Large intestine (tissue), 3 donors: Measurements from ENCODE around the gene CCSER2. TPM values are rescaled to one million over a fixed set of nuclear protein-coding genes. Genes with fewer than 3 reads are reported as not detected.
"Not testable (repeated sequence)": the region's sequence is repeated elsewhere in the genome, so short reads cannot be mapped to it uniquely, and the experiment has no call there.

Experiments
- DNase-seq, 2 donors: peaks; one replicate each; pipeline versions ENCODE4 v3.0.0 to v3.0.0-alpha.2; 2013
- H3K27ac ChIP-seq: one replicate; pipeline ENCODE4 v1.5.1; 2013; ENCODE audit warnings: low read length
- H3K27me3 ChIP-seq: 2 replicates; pipeline ENCODE4 v1.6.1; 2013; ENCODE audit warnings: low read length; ENCODE audit not compliant: control insufficient read depth, insufficient read depth
- H3K36me3 ChIP-seq: 2 replicates; pipeline ENCODE4 v1.6.1; 2013; ENCODE audit warnings: low read length; ENCODE audit not compliant: control insufficient read depth, insufficient read depth
- H3K4me1 ChIP-seq: one replicate; pipeline ENCODE4 v1.6.1; 2013; ENCODE audit warnings: low read length; ENCODE audit not compliant: control insufficient read depth, insufficient read depth
- H3K4me3 ChIP-seq: one replicate; pipeline ENCODE4 v1.5.1; 2013; ENCODE audit warnings: low read length
- H3K9me3 ChIP-seq: one replicate; pipeline ENCODE4 v1.6.1; 2013; ENCODE audit warnings: mild to moderate bottlenecking, low read depth, low read length, moderate library complexity; ENCODE audit not compliant: control insufficient read depth
- WGBS: methylation state at CpG from one replicate; pipeline ENCODE4 v1.1.5; 2013; ENCODE audit warnings: low lambda C conversion rate; ENCODE audit not compliant: insufficient coverage; 5-methylcytosine and 5-hydroxymethylcytosine counted together
- polyA plus RNA-seq: library from polyadenylated mRNA; unstranded; fragments of 120-200 nt; gene quantifications from one replicate; pipeline ENCODE4 v1.2.1, GENCODE V29; 2013

CCSER2 gene
- polyA plus RNA-seq, 1 donor = 16.9 TPM

- WGBS = no CpG with 5 or more reads among the region's 2 CpGs
- no peak for DNase-seq
Observed at GRCh38 chr10:84407388-84408049, 79.1 kb downstream of the CCSER2 start.

GRCh38 chr10:84412482-84412881, 84.1 kb downstream of the CCSER2 start:
- peaks cover 18% of the 10 kb centered on the region for H3K9me3 ChIP-seq
- no peaks in the 10 kb centered on the region for H3K27me3 ChIP-seq
- no peak overlapping the region for H3K27ac ChIP-seq
- 93% methylated on average over 2 of the region's 2 CpGs for WGBS
- H3K4me3 ChIP-seq = no peak overlapping the region
- no peaks in the 10 kb centered on the region for H3K4me1 ChIP-seq
- DNase-seq = no peak
- H3K36me3 ChIP-seq = peaks cover 5% of the 10 kb centered on the region

More at GRCh38 chr10:84407388-84408049, 79.1 kb downstream of the CCSER2 start:
- Histone ChIP-seq H3K27ac (no peak overlapping the region), H3K4me3 (no peak overlapping the region), H3K4me1 (no peaks in the 10 kb centered on the region), H3K27me3 (no peaks in the 10 kb centered on the region), H3K9me3 (peaks cover 3% of the 10 kb centered on the region), H3K36me3 (no peaks in the 10 kb centered on the region)

GRCh38 chr10:84414110-84414509, 85.7 kb downstream of the CCSER2 start:
- not testable (repeated sequence) for H3K4me3 ChIP-seq, H3K4me1 ChIP-seq, H3K27ac ChIP-seq, DNase-seq, H3K36me3 ChIP-seq, H3K27me3 ChIP-seq
- peaks cover 18% of the 10 kb centered on the region for H3K9me3 ChIP-seq
- 100% methylated on average over 1 of the region's 2 CpGs for WGBS

GRCh38 chr10:84415539-84416244, 87.3 kb downstream of the CCSER2 start:
- Histone ChIP-seq H3K9me3 (peaks cover 18% of the 10 kb centered on the region), H3K36me3 (peaks cover 8% of the 10 kb centered on the region), H3K27ac (no peak overlapping the region), H3K4me1 (no peaks in the 10 kb centered on the region), H3K27me3 (no peaks in the 10 kb centered on the region), H3K4me3 (no peak overlapping the region)
- no CpG with 5 or more reads among the region's 10 CpGs for WGBS
- DNase-seq = no peak

- H3K36me3 ChIP-seq = peaks cover 8% of the 10 kb centered on the region
- no peak overlapping the region for H3K4me3 ChIP-seq
- H3K27me3 ChIP-seq = no peaks in the 10 kb centered on the region
- H3K27ac ChIP-seq = no peak overlapping the region
- H3K4me1 ChIP-seq = no peaks in the 10 kb centered on the region
- no peak for DNase-seq
- peaks cover 18% of the 10 kb centered on the region for H3K9me3 ChIP-seq
- no CpG with 5 or more reads among the region's 2 CpGs for WGBS
Observed at GRCh38 chr10:84416245-84416555, 87.8 kb downstream of the CCSER2 start.

- Histone ChIP-seq H3K9me3 (no peaks in the 10 kb centered on the region), H3K36me3 (peaks cover 11% of the 10 kb centered on the region), H3K4me3 (no peak overlapping the region), H3K27me3 (no peaks in the 10 kb centered on the region), H3K4me1 (no peaks in the 10 kb centered on the region), H3K27ac (no peak overlapping the region)
- no CpG with 5 or more reads among the region's 1 CpG for WGBS
- no peak for DNase-seq
Observed at GRCh38 chr10:84423719-84424118, 95.3 kb downstream of the CCSER2 start.

GRCh38 chr10:84424731-84425167, 96.4 kb downstream of the CCSER2 start:
- no peak overlapping the region for H3K4me3 ChIP-seq
- WGBS = no CpG with 5 or more reads among the region's 3 CpGs
- no peaks in the 10 kb centered on the region for H3K4me1 ChIP-seq
- no peaks in the 10 kb centered on the region for H3K27me3 ChIP-seq
- H3K27ac ChIP-seq = peak overlapping the region; percentile 26
- H3K36me3 ChIP-seq = peaks cover 11% of the 10 kb centered on the region
- no peaks in the 10 kb centered on the region for H3K9me3 ChIP-seq
- DNase-seq = peak; percentile 23 to 39

GRCh38 chr10:84427903-84428650, 99.7 kb downstream of the CCSER2 start:
- Histone ChIP-seq H3K4me3 (no peak overlapping the region), H3K27ac (no peak overlapping the region), H3K9me3 (no peaks in the 10 kb centered on the region), H3K4me1 (no peaks in the 10 kb centered on the region), H3K27me3 (no peaks in the 10 kb centered on the region), H3K36me3 (peaks cover 7% of the 10 kb centered on the region)
- no peak for DNase-seq
- no CpG with 5 or more reads among the region's 5 CpGs for WGBS

GRCh38 chr10:84428711-84429110, 100.3 kb downstream of the CCSER2 start:
- H3K27me3 ChIP-seq = no peaks in the 10 kb centered on the region
- no peak overlapping the region for H3K4me3 ChIP-seq
- peaks cover 7% of the 10 kb centered on the region for H3K36me3 ChIP-seq
- no peak for DNase-seq
- H3K27ac ChIP-seq = no peak overlapping the region
- WGBS = no CpG with 5 or more reads among the region's 2 CpGs
- no peaks in the 10 kb centered on the region for H3K9me3 ChIP-seq
- H3K4me1 ChIP-seq = no peaks in the 10 kb centered on the region

- H3K36me3 ChIP-seq = peaks cover 7% of the 10 kb centered on the region
- WGBS = no CpG with 5 or more reads among the region's 2 CpGs
- DNase-seq = peak in 1 of 2 donors; percentile 14
- no peaks in the 10 kb centered on the region for H3K27me3 ChIP-seq
- H3K4me3 ChIP-seq = no peak overlapping the region
- no peaks in the 10 kb centered on the region for H3K9me3 ChIP-seq
- no peak overlapping the region for H3K27ac ChIP-seq
- no peaks in the 10 kb centered on the region for H3K4me1 ChIP-seq
Observed at GRCh38 chr10:84429926-84430520, 101.6 kb downstream of the CCSER2 start.
